ENCODE results near the gene EFHD2.
"Not testable (repeated sequence)": the region's sequence is repeated elsewhere in the genome, so short reads cannot be mapped to it uniquely, and the experiment has no call there.

Gene EFHD2

GRCh38 chr1:15457585-15457984, 47.9 kb downstream of the EFHD2 start:
- DNase-seq, result no peak

GRCh38 chr1:15458388-15458787, 48.7 kb downstream of the EFHD2 start:
- DNase-seq, result not testable (repeated sequence)

GRCh38 chr1:15459771-15460707, 50.4 kb downstream of the EFHD2 start:
- DNase-seq, result peak; percentile 68 to 71

- no peak for DNase-seq
Measured at GRCh38 chr1:15460708-15461095, 51.0 kb downstream of the EFHD2 start.

GRCh38 chr1:15463064-15463800, 53.5 kb downstream of the EFHD2 start:
- not testable (repeated sequence) for DNase-seq

- DNase-seq, result peak in 1 of 2 donors; percentile 5
Measured at GRCh38 chr1:15463926-15464322, 54.2 kb downstream of the EFHD2 start.

- DNase-seq, result peak in 1 of 2 donors; percentile 41
Measured at GRCh38 chr1:15465674-15466073, 56.0 kb downstream of the EFHD2 start.

GRCh38 chr1:15466955-15467625, 57.4 kb downstream of the EFHD2 start:
- not testable (repeated sequence) for DNase-seq

- no peak for DNase-seq
Measured at GRCh38 chr1:15468145-15468544, 58.5 kb downstream of the EFHD2 start.

- DNase-seq, result no peak
Measured at GRCh38 chr1:15469361-15469760, 59.7 kb downstream of the EFHD2 start.

GRCh38 chr1:15469821-15470448, 60.2 kb downstream of the EFHD2 start:
- not testable (repeated sequence) for DNase-seq

GRCh38 chr1:15471067-15471466, 61.4 kb downstream of the EFHD2 start:
- not testable (repeated sequence) for DNase-seq

- not testable (repeated sequence) for DNase-seq
Measured at GRCh38 chr1:15471723-15472122, 62.0 kb downstream of the EFHD2 start.

- DNase-seq, result no peak
Measured at GRCh38 chr1:15472587-15472986, 62.9 kb downstream of the EFHD2 start.

GRCh38 chr1:15475752-15476314, 66.1 kb downstream of the EFHD2 start, which contains the start of gene CELA2B:
Gene CELA2B, plus strand, starts transcription at chr1:15476104. Its CDS starts 22 bp downstream, at chr1:15476126.
- DNase-seq, result no peak

GRCh38 chr1:15476927-15477326, 67.2 kb downstream of the EFHD2 start:
- no peak for DNase-seq

- no peak for DNase-seq
Measured at GRCh38 chr1:15477646-15478212, 68.0 kb downstream of the EFHD2 start.
